Fibroblast of the aortic adventitia (primary cell): ENCODE results near the gene CDK17. TPM values are rescaled to one million over a fixed set of nuclear protein-coding genes. Genes with fewer than 3 reads are reported as not detected.

Source experiments
- DNase-seq: peaks from one replicate; pipeline ENCODE4 v3.0.0-alpha.2; 2010; ENCODE audit warnings: low read depth
- H3K4me3 ChIP-seq: 2 replicates; pipeline ENCODE4 v1.5.1; 2011; ENCODE audit warnings: low read depth, mild to moderate bottlenecking, control low read depth, low read length, moderate library complexity
- total RNA-seq: library from RNA; depleted of rRNA; stranded (reverse); fragments of >200 nt; gene quantifications from 2 replicates; pipeline ENCODE4 v1.2.3, GENCODE V29; 2012; ENCODE audit warnings: low replicate concordance
- TF ChIP-seq, protein P1 (sequence below): IDR thresholded peaks from 2 replicates; pipeline ENCODE4 v1.5.1; 2011; ENCODE audit warnings: mild to moderate bottlenecking, low read length, control low read depth, inconsistent platforms; ENCODE audit not compliant: insufficient read depth

Gene CDK17
- 33.4 and 49.1 TPM in 2 replicates for total RNA-seq

DNA sequence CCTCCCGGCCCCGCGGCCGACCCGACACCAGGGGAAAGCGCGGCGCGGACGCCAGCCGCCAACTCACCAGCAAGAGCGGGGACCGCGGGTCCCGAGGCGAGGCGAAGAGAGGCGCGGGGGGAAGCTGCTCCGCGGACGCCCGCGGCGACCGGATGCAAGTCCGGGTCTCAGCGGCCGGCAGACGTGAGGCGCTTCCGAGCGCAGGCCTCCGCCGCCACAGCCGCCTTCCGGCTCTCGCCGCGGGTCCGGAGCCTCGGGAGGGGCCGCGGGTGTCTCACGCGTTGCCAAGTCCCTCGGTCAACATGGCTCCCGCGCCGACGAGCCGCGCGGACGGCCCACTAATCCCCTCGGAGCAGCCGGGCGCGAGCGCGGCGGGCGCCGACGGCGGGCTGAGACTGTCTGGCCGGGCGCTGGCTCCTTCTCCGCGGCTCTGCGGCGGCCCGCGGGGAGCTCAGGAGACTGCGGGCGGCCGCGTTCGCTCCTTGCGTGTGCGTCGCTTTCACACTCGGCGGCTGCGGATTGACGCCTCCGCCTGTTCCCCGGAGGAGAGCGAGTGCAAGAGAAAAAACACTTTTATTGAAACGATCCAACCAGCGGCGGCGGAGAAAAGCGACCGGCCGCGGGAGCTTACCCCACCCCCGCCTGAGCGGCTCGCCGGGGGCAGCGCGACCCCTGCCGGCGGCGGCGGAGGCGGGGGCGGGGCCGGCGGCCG, at the start of gene CDK17:
Gene CDK17, minus strand, starts transcription at position 521 of the 712 bp plus-strand sequence. CDS start 65,603 bp downstream, outside the sequence.
- peak; percentile 87 for DNase-seq
- TF ChIP-seq, protein P1, sequence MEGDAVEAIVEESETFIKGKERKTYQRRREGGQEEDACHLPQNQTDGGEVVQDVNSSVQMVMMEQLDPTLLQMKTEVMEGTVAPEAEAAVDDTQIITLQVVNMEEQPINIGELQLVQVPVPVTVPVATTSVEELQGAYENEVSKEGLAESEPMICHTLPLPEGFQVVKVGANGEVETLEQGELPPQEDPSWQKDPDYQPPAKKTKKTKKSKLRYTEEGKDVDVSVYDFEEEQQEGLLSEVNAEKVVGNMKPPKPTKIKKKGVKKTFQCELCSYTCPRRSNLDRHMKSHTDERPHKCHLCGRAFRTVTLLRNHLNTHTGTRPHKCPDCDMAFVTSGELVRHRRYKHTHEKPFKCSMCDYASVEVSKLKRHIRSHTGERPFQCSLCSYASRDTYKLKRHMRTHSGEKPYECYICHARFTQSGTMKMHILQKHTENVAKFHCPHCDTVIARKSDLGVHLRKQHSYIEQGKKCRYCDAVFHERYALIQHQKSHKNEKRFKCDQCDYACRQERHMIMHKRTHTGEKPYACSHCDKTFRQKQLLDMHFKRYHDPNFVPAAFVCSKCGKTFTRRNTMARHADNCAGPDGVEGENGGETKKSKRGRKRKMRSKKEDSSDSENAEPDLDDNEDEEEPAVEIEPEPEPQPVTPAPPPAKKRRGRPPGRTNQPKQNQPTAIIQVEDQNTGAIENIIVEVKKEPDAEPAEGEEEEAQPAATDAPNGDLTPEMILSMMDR = peak; percentile 29
- peak within 1 kb of the TSS; percentile 91 for H3K4me3 ChIP-seq

DNA sequence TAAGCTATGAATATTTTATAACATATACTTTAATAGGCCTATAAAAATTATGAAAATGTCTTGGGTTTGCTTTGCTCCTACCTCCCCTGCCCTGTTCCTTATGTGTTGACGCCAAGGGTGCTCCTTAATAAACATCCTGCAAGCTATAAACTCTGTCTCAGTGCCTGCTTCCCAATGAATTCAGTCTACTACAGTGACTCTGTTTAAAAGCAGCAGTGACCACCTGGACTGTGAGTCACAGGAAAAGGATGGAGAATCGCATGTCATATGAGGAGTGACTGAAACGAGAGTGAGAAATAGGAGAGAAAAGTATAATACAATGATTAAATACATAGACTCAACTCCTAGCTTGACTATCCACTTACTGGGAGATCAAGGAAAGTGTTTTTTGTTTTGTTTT, 48.1 kb upstream of the CDK17 start:
- DNase-seq = peak; percentile 42

DNA sequence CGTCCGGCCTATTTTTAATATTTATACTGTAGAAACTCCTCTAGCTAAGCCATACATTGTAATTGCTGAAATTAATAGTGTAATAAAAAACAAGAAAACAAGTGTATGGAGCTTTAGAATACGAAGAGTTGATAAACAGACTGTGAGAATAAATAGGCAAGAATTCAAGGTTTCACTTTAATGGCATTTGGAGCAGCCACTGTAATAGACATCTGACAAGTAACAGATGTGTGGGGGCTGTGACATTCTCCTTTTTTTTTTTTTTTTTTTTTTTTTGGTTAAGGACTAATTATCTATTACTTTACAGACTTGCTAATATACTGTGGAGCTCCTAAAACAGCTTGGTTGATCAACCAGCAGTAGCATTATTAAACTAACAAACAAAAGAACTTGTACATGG, 47.0 kb upstream of the CDK17 start:
- TF ChIP-seq, protein P1 = no peak
- no peak overlapping the region for H3K4me3 ChIP-seq
- no peak for DNase-seq

More for the DNA sequence above, 48.1 kb upstream of the CDK17 start:
- TF ChIP-seq, protein P1 = no peak
- H3K4me3 ChIP-seq = no peak overlapping the region

DNA sequence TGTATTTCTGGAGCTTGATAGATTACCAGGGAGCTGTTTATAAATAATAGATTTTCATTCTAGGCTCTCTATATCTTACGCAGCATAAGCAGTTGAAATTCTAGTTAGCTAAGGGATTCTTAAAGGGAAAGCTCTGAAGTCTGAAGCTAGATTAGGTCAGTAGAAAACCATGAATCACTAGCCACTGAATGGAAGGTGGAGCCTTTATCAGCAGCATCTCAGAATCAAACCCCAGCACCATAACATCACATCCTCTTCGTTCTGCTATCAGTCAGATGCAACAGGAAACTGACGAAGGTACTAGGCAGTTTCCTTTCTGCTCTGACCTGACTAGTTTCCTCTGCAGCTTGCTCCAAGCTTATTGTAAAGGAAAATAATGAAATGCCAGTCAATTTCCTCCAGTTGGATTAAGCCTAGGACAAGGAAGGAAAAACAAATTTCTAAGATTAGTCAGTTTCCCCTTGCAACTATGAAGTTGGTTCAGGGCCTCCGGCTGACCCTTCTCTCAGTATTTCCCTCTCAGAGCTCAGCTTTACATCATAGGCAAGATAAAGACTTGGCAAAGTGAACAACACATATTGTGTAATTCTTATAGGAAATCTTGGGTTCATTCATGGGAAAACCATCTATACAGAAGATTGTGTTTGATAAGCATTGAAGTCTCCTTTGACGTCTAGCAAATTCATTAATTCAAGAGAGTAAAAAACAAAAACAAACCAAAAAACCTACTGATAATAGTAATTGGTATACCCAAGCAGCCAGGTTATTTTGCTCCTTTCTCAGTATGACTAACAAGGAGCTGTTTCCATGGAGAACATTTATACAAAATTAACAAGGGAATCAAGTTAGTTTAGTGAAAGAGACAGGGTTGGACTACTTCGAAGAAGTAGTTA, 45.7 kb upstream of the CDK17 start:
- peak; percentile 98 for DNase-seq
- peak overlapping the region; percentile 32 for H3K4me3 ChIP-seq
- TF ChIP-seq, protein P1 = no peak

DNA sequence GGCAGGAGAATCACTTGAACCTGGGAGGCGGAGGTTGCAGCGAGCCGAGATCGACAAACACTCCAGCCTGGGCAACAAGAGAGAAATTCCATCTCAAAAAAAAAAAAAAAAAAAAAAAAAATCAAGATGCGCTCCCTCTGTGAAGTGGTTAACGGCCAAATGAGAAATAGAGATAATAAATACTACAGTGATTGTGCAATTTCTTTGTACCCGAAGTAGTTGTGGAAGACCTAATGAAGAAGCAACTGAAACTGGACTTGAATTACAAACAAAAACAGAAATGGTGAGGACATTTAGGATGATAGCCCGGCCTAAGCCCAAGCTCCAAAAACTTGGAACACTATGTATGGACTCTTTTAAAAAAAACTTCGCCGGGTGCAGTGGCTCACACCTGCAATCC, 44.2 kb upstream of the CDK17 start:
- TF ChIP-seq, protein P1 = no peak
- no peak for DNase-seq
- no peak overlapping the region for H3K4me3 ChIP-seq

DNA sequence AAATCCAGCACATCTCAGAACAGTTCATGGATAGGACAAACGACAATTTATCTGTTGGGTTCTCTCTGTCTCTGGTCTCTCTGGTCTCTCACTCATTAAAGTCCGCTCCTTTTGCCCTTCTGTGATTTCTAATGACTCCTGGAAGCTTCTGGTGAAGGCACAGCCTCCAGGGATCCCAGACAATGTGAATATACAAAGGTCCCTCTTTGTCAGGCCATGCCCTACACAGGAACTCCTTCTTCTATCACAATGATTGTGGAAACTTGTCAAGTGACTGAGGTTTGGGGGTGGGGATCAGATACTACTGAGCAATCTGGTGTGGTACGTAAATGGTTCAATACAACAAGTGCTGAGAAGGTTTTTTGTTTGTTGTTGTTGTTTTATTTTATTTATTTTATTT, 42.7 kb upstream of the CDK17 start:
- TF ChIP-seq, protein P1 = no peak
- no peak for DNase-seq
- H3K4me3 ChIP-seq = no peak overlapping the region
